ENCODE data around the gene CRISP1.

GRCh38 chr6:49913636-49914375 is 47.5 kb upstream of the CRISP1 start:
- TF ChIP-seq CTCF (IDR thresholded peaks at IDR 0.05) = no peak
- no peak for TF ChIP-seq POLR2AphosphoS5 (IDR thresholded peaks at IDR 0.05)
- TF ChIP-seq POLR2A (IDR thresholded peaks at IDR 0.05) = no peak
